ENCODE results near the gene AADAC.
"Not testable (repeated sequence)": the region's sequence is repeated elsewhere in the genome, so short reads cannot be mapped to it uniquely, and the experiment has no call there.

AADAC gene

GRCh38 chr3:151787626-151788025 lies 26.3 kb upstream of the AADAC start:
- no peak overlapping the region for H3K4me3 ChIP-seq (ENCODE audit: low read length)
- no peak for DNase-seq (ENCODE audit: low read depth)
- TF ChIP-seq CTCF (conservative IDR thresholded peaks at IDR 0.05; ENCODE audit: low read length): no peak

GRCh38 chr3:151788401-151788800 lies 25.5 kb upstream of the AADAC start:
- H3K4me3 ChIP-seq (ENCODE audit: low read length): no peak overlapping the region
- no peak for TF ChIP-seq CTCF (conservative IDR thresholded peaks at IDR 0.05; ENCODE audit: low read length)
- no peak for DNase-seq (ENCODE audit: low read depth)

DNA sequence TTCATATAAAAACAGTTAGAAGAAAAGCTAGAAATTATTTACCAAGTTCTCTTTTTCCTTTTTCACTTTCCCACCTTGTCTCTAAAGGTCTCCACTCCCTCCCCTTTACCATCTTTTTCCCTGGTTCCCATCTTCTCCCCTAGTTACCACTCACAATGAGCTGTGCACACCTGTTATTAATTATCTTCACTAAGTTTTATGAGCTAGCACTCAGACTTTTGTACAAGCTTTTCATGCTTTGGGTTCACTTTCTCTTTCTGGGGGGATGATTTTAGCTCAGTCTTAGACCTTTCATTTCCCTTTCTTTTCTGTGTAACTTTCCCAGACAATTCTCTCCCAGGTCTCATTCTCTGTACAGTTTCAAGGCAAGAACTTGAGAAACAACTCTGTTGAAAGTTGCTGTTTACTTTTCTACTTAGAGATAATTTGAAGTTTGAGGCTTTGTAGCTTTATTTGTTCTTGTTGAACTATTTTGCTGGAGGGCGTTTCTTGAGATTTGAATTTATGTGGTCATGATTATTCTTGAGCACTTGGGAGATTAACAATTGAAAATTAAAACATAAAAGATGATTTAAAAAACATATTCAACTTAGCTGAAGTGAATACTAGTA lies 24.0 kb upstream of the AADAC start:
- no peak for TF ChIP-seq CTCF (conservative IDR thresholded peaks at IDR 0.05; ENCODE audit: low read length)
- peak; percentile 29 for DNase-seq (ENCODE audit: low read depth)
- H3K4me3 ChIP-seq (ENCODE audit: low read length): no peak overlapping the region

DNA sequence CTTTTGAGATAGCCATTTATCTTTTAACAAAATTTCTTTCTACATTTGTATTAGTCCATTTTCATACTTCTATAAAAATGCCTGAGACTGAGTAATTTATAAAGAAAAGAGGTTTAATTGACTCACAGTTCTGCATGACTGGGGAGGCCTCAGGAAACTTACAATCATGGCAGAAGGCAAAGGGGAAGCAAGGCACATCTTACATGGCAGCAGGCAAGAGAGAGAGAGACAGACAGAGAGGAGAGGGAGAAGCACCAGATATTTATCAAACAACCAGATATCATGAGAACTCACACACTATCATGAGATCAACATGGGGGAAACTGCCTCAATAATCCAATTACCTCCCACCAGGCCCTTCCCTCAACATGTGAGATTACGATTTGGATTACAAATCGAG lies 23.2 kb upstream of the AADAC start:
- not testable (repeated sequence) for DNase-seq (ENCODE audit: low read depth); H3K4me3 ChIP-seq (ENCODE audit: low read length)

DNA sequence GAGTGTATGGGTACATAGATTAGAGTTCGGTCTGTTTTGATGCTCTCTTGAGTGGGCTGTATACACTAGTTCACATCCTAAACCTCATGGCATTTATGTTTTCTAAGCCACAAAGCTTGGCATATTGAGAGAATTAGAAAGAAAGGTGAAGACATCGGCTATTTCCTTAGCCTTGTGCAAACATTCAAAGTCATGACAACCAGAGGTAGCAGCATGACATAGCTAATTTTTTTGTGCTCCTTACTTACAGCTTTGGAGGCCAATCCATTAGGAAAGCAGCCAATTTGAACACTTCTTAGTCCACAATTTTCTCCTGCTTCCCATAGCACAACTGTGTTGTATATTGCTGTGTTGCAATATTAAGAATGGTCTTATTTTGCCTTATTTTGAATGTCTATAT lies 21.5 kb upstream of the AADAC start:
- DNase-seq (ENCODE audit: low read depth): no peak
- no peak overlapping the region for H3K4me3 ChIP-seq (ENCODE audit: low read length)
- TF ChIP-seq CTCF (conservative IDR thresholded peaks at IDR 0.05; ENCODE audit: low read length): no peak

- no peak for TF ChIP-seq CTCF (conservative IDR thresholded peaks at IDR 0.05; ENCODE audit: low read length)
- no peak overlapping the region for H3K4me3 ChIP-seq (ENCODE audit: low read length)
- no peak for DNase-seq (ENCODE audit: low read depth)
Observed at GRCh38 chr3:151793636-151794035, 20.3 kb upstream of the AADAC start.

DNA sequence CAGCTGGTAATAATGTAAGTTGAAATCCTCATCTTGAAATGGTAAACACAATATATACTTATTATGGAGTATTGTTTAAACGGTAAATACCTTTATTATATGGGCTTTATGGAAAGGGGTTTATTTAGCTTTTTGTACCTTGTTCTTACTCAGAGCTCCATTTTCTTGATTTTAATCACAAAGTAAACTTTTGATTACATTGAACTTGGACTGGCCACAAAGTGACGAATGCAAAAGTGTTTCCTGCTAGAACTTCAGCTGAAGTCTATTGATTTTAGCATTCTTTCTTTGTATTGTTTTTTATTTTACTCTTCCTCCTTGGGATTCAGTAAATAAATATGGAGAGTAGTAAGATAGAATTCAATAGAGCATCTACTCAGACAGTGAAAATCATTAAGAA lies 19.8 kb upstream of the AADAC start:
- no peak overlapping the region for H3K4me3 ChIP-seq (ENCODE audit: low read length)
- TF ChIP-seq CTCF (conservative IDR thresholded peaks at IDR 0.05; ENCODE audit: low read length): no peak
- no peak for DNase-seq (ENCODE audit: low read depth)

- TF ChIP-seq CTCF (conservative IDR thresholded peaks at IDR 0.05; ENCODE audit: low read length): no peak
- H3K4me3 ChIP-seq (ENCODE audit: low read length): no peak overlapping the region
- peak; percentile 80 for DNase-seq (ENCODE audit: low read depth)
Observed at GRCh38 chr3:151795276-151795675, 18.6 kb upstream of the AADAC start.

Measured in AG10803 (cell line).